Skeletal muscle cell (primary cell): ENCODE results near the gene TAS2R38.
"Not testable (repeated sequence)": the region's sequence is repeated elsewhere in the genome, so short reads cannot be mapped to it uniquely, and the experiment has no call there.

ENCODE experiments used
- DNase-seq: peaks from one replicate; pipeline ENCODE4 v3.0.0-alpha.2; 2010; ENCODE audit warnings: low read depth
- H3K4me3 ChIP-seq: 2 replicates; pipeline ENCODE4 v1.5.1; 2011; ENCODE audit warnings: low read depth, mild to moderate bottlenecking, control low read depth, low read length, moderate library complexity

The TAS2R38 gene

DNA sequence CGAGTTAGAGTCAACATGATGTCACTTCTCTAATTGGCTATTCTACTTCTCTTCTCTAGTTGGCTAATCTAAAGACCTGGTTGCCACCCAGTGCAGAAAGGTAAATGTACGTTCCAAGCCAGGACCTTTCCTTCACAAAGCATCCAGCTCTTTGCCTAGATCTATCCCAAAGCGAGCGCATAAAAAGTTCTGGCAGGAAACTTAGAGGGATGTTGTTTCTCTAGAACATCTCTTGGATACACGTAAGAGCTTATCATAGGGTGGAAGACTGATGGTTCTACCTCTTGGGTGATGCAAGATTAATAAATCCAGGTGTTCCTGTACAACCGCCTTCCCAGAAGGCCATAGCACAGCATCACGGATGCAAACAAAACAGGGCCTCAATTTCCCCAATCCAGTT, at the start of gene TAS2R38:
Gene TAS2R38, minus strand, starts transcription at position 101 of the 400 bp plus-strand sequence. Its CDS starts 84 bp downstream, at position 17.
- no peak within 1 kb of the TSS for H3K4me3 ChIP-seq
- DNase-seq, result no peak

- DNase-seq, result no peak
- H3K4me3 ChIP-seq, result no peak overlapping the region
These were observed 44.6 kb upstream of the TAS2R38 start for GRCh38 chr7:142018154-142018553.

DNA sequence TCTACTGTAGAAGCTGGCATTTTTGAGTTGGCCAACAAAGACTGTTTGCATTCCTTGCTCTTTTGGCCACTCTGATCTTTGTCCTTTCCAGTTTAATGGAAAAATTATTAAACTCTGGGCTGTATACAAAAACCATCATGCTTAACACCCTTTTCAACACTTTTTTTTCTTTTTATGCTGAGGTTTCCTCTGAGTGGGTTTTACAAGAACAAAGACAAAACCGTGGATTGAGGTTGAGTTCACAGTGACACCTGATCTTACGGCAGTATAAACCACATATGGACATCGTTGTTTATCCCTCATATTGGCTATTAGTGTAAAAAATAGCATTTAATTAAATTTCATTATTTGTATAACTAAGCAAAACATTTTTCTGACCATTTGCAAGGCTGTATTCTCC, 43.9 kb upstream of the TAS2R38 start:
- DNase-seq, result no peak
- no peak overlapping the region for H3K4me3 ChIP-seq

DNA sequence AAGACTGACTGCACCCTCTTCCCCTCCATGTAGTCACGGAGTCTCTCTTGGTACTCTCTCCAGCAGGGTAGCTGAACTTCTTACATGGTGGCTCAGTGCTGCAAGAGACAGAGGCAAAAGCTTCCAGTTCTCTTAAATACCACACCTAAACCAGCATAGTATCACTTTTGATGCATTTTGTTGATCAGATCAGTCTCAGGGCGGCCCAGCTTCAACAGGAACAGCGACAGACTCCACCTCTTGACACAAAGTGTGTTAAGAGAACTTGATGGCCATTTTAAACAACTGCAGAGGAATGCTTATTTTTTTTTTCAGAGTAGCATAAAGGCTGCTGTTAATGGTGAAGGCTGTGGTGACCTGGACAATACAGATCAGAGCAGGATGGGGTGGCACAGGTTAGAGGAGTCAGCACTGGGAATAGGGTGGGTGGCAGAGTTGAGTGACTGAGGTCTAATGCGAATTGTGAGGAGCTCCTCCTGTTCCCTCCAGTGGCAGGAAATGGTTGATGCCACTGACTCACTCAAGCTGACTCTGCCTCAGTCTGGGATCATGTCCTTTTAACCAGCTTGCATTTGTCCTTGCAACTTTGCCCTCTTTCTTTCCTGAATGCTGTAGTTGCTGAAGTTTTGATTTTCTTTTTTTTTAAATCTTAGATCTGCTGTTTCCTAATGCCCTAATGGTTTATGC, 39.4 kb upstream of the TAS2R38 start:
- no peak overlapping the region for H3K4me3 ChIP-seq
- no peak for DNase-seq

DNA sequence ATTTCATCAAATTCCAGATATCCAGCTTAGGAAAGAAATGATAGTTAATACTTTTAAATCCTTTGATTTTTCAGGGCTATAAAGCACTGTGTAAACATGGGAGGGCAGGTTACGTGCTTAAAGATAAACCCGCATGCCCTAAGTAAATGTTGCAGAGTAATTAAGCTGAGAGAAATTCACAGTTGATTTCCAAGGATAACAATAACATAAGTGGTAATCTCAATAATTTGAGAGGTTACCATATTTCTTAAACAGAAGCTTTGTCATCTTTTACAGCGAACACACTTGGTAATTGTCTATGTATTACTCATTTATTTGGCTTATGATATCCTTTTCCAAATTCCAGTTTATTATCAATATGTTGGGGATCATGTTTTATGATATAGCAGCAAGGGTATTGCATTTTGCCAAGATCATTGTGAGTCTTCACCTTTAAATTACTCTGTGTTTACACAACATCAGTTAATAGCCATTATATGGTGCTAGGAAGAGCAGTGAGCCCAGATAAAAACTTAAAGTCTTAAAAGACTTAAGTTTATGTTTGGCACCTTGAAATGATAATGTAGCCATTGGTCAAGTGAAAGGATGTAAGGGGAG, 37.5 kb upstream of the TAS2R38 start:
- DNase-seq, result no peak
- no peak overlapping the region for H3K4me3 ChIP-seq

GRCh38 chr7:142009187-142009586, 35.6 kb upstream of the TAS2R38 start:
- no peak overlapping the region for H3K4me3 ChIP-seq
- DNase-seq, result no peak

DNA sequence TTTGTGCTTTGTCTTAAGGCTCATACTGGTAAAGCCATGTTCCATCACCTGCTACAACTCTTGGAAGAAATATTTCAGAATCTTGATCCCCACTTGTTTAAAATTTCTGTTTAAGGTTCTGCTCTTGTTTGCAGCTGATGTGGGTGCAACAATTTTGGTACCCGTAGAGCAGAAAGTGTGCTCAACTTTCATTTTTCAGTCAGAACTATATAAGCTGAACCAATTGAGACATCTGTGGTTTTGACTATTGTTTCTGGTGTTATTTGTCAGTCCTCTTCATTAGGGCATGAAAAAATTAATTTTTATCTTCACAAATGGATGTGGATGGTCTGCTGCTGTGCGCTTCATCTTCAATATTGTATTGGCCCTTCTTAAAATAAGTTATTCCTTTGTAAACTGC, 33.0 kb upstream of the TAS2R38 start:
- no peak for DNase-seq

DNA sequence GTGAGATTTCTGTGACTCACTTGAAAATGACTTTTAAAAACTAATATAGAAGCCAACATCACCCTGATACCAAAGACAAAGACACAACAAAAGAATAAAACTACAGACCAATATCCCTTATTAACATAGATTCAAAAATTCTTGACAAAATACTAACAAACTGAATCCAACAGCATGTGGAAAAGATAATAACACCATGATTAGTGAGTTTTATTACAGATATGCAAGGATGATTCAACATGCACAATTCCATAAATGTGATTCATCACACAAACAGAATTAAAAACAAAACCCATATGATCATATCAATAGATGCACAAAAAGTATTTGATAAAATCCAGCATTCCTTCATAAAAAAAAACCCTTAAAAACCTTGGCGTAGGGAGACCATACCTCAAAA, 28.6 kb upstream of the TAS2R38 start:
- no peak overlapping the region for H3K4me3 ChIP-seq
- no peak for DNase-seq

More for the DNA sequence above, 33.0 kb upstream of the TAS2R38 start:
- H3K4me3 ChIP-seq, result no peak overlapping the region

GRCh38 chr7:142001163-142001874, 27.7 kb upstream of the TAS2R38 start:
- peak; percentile 1 for DNase-seq
- no peak overlapping the region for H3K4me3 ChIP-seq

DNA sequence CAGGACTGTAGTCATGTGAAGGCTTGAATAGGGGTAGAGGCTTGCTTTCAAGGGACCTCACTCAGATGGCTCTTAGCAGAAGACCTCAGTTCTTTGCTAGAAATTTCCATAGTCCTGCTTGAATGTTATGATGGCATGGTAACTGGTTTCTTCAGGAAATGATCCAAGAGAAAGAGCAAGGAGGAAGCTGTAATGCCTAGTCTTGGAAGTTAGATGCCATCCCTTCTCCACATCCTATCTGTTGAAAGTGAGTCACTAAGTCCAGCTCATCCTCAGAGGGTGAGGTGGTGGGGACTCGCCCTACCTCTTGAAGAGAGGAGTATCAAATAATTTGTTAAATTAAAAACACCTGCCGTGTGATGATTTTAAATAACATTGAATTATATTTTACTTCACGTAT, 26.7 kb upstream of the TAS2R38 start:
- no peak for DNase-seq
- H3K4me3 ChIP-seq, result no peak overlapping the region

- no peak for DNase-seq
These were observed 25.6 kb upstream of the TAS2R38 start for GRCh38 chr7:141999058-141999623.

DNA sequence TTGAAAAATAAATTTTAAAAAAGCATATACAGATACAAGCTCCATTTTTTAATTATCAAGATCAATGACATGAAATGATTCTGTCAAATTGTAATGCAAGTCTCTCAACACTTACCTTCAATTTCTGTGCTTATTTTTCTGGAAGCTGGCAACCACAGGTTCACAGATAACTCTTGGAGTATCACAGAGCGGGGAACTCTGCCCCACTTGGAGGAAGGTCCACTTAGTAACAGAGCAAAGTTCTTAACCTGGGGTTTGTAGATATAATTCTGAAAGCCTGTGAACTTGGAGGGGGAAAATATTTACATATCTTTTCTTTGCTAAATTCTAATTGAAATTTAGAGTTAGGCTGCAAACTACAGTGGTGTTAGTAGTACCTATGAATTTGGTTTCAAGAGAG, 19.8 kb upstream of the TAS2R38 start:
- DNase-seq, result no peak
- no peak overlapping the region for H3K4me3 ChIP-seq

More at GRCh38 chr7:141999058-141999623, 25.6 kb upstream of the TAS2R38 start:
- no peak overlapping the region for H3K4me3 ChIP-seq

DNA sequence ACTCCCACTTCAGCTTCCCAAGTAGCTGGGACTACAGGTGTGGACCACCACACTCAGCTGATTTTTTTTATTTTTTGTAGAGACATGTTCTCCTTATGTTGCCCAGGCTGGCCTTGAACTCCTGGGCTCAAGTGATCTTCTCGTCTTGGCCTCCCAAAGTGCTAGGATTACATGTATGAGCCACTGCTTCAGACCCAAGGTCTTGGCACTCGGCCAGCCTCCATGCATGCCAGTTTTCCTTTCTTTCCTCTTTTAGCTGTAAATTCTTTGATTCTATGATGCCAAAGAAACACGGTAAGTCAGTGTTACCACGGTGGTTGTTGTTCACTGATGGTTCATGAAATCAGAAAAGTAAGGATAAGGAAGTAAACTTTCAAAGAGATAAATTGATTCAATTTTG, 19.1 kb upstream of the TAS2R38 start:
- no peak for DNase-seq
- H3K4me3 ChIP-seq, result no peak overlapping the region

DNA sequence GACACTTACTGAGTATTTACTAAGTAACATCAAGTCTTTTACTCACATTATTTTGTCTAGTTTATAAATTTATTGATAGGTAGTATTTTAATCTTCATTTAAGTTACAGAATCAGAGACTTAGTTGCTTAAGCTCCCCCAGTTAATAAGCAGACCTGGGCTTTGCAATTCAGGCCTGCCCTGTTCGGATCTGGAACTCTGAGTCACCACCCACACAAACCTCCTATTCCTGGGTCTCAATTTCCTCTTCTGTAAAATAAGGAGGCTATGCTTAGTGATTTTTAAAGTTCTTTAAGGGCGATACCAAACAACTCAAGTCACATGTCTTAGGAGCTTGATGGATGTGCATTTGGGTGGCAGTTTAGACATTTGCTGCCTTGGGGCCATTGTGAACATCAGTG, 18.6 kb upstream of the TAS2R38 start:
- no peak for DNase-seq
- no peak overlapping the region for H3K4me3 ChIP-seq

DNA sequence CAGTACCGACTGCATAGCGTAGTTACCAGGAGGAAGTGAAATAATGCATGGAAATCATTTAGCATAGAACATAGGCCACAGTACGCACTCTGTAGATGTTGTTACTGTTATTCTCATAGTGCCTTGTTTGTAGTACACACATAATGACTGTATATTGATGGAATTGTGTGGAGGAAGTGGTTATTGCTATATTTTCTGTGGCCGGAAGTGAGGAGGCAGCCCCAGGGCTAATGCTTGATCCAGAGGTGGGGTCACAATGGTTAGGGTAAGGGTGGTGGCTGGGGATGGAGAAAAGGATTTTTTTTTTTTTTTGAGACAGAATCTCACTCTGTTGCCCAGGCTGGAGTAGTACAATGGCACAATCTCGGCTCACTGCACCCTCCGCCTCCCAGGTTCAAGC, 17.6 kb upstream of the TAS2R38 start:
- no peak for DNase-seq
- H3K4me3 ChIP-seq, result no peak overlapping the region

DNA sequence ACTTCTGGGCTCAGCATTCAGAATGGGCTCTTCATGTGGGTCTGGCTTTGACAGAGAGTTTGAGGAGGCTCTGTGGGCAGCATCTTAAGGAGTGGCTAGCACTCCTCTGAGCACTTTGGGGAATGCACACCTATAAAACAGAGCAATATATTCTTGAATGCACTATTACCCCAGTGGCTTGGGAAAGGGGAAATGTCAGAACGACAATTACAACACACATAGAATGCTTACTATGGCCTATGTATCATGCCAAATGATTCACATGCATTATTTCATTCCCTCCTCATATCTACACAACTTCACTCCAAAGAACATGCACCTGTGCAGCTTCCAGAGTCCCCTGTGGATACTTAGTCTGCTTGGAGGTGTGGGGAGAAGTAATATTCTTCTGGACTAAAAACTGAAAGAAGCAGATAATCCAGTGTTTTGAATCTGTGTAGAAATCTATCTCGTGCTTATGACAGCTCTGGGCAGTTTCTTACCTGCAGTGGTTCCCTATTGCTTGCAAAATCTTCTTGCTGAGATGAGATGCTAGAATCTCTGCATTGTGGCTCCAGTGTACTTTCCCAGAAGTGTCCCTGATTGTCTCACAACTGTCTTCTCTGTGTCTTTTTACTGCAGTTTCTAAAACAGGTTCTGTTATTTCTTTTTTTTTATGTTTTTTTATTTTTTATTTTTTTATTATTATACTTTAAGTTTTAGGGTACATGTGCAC, 16.6 kb upstream of the TAS2R38 start:
- H3K4me3 ChIP-seq, result no peak overlapping the region
- DNase-seq, result no peak

- not testable (repeated sequence) for H3K4me3 ChIP-seq, DNase-seq
These were observed 14.2 kb upstream of the TAS2R38 start for GRCh38 chr7:141987803-141988202.

- DNase-seq, result no peak
- no peak overlapping the region for H3K4me3 ChIP-seq
These were observed 13.3 kb upstream of the TAS2R38 start for GRCh38 chr7:141986923-141987322.

- DNase-seq, H3K4me3 ChIP-seq: not testable (repeated sequence)
These were observed 12.4 kb upstream of the TAS2R38 start for GRCh38 chr7:141985926-141986325.

GRCh38 chr7:141979568-141979967, 6.0 kb upstream of the TAS2R38 start:
- no peak for DNase-seq
- no peak overlapping the region for H3K4me3 ChIP-seq
